ENCODE results near the gene RDH16. TPM values are rescaled to one million over a fixed set of nuclear protein-coding genes. Genes with fewer than 3 reads are reported as not detected.
"Not testable (repeated sequence)": the region's sequence is repeated elsewhere in the genome, so short reads cannot be mapped to it uniquely, and the experiment has no call there.

Gene RDH16
- total RNA-seq, 1 experiment from 2014 or later, result not detected

DNA sequence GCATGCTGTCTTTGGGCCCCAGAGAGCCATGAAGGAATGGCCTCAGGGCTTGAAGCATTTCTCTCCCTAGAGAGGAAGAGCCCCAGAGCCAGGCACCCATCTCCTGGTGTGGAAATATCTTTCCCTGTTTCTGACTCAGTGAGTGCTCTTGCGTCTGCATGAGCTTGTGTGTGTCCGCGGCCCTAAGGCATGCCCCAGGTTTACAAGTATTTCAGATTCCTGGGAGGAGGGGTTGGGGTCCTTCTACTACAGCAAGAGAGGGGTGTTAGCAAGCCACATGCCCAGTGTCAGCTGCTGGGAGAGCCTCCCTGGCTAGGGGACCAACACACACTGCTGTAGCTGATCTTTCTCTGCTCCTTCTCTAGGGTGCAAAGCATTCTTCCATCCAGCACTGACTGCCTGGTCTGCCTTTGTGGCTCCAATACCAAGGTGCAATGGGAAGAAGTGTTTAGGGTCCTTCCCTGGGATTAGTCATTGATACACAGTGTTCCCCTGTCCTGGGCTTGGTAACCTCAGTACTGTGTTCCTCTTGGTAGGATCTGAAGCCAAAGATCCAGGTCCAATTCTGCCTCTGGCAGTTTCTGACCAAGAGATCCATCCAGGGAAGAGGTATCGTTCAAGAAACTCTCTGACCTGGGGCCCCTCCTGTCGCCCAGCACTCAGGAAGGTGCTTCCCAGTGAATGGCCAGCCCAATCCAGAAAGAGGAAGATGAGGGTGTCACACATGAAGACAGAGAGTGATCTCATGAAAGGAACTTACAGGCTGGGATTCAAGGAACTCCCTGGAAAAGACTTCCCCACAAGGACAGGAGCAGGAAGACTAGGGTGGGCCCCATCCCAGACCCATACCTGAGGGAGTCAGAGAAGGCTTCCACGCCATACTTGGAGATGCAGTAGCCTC, 3.1 kb downstream of the RDH16 start:
- no peak for DNase-seq (ENCODE audit: low spot score)

DNA sequence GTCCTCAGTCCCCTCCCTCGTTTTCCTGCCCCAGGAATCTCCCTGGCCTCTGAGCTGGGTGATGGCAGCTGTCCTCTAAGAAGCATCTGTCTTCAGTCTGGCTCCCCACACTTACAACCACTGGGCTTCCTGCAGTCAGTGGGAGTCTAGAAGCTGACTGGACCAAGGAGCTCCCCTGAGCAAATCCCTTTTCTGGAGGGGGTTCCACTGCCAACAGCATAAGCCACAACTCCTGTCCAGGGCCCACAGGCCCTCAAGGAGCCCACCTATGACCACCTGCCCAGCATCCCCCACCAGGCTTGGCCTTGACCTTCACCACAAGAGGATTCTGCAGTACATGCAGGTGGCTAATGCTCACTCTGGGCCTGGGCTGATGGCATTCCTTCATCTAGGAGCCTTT, 4.1 kb downstream of the RDH16 start:
- no peak for DNase-seq (ENCODE audit: low spot score)

DNA sequence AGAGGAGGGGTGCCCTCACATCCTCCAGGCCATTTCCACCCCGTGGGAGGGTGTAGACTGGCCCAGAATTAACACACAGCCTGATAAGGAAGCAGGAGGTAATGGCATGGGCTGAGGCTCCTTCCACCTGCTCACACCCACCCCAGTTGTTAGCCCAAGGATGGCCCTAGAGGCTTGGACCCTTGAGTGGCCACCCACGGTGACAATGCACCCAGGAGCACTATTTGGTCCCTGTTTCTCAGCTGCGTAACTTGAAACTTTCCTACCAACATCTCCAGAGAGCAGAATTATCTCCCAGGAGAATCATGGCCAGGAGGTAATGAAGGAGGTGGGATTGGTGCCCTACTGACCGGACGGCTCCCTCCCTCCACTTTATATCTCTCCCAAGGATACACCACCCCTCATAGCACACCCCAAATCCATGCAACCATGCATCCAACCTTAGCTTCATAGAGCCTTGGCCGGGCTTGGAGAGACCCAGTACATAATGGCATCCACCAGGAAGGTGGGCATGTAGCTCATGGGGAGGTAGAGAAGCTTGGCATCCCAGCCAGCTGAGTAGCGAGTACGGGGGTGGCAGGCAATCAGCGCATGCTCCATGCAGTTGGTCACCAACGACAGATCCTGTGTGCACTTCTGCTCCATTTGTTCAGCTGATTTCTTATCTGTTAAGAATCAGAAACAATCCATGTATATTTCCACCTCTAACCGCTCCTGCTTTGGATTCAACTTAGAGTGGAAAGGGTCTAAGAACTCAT, 5.6 kb downstream of the RDH16 start:
- no peak for DNase-seq (ENCODE audit: low spot score)

DNA sequence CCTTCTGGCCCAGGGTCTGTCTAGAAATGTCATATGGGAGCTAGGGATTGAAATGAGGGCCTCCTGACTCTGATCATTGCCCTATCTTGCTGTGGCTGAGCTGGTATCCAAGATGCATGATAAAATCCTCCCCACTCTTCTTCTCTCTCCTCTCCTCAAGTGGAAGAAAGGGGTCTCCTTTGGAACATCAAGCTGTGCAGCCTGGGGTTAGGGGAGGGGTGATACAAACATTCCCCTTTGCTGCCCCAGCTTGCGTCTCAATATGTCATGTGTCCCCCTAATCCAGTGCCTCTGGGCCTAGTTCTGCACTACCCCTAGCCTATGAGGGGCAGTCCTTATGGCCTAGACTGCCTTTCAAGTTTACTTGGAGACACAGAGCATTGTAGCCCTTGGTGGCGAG, 8.5 kb downstream of the RDH16 start:
- DNase-seq (ENCODE audit: low spot score), result no peak

DNA sequence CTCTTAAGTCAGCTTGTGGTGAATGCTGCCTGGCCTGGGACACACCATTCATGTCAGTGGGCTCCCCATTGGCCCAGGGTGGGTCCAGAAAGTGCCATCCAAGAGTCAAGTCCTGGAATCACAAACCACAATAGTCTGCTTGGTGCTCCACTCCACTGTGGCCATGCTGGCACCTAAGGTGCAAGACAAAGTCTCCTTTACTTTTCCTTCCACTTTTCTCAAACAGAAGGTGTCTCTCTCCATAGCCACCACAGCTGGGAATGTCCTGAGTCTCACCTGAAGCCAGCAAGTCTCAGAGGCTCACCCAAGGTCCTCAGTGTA, 9.0 kb downstream of the RDH16 start:
- DNase-seq (ENCODE audit: low spot score), result no peak

DNA sequence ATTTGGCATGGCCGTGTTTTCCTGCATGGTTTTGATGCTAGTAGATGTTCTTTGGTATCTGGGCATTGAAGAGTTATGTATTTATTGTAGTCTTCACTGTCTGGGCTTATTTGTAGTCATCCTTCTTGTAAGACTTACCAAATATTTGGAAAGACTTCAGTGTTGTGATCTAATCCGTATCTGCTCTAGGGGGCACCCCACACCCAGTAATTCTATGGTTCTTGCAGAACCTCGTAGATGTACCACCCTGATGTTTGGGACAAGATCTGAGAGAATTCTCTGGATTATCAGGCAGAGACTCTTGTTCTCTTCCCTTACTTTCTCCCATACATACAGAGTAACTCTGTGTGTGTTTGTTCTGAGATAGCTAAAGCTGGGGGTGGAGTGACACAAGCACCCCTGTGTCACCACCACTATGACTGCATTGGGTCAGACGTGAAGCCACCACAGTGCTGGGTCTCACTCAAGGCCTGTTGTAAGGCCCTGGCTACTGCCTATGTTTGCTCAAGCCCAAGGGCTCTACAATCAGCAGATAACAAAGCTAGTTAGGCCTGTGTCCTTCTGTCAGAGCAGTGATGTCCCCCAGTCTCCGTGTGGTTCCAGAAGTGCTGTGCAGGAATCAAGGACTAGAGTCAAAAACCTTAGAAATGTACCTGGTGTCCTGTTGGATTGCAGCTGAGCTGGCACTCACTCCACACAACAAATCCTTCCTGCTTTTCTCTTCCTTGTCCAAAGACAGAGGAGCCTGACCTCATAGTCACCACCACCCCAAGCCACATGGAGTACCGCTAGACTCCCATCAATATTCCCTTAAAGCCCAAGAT, 9.6 kb downstream of the RDH16 start:
- no peak for DNase-seq (ENCODE audit: low spot score)

DNA sequence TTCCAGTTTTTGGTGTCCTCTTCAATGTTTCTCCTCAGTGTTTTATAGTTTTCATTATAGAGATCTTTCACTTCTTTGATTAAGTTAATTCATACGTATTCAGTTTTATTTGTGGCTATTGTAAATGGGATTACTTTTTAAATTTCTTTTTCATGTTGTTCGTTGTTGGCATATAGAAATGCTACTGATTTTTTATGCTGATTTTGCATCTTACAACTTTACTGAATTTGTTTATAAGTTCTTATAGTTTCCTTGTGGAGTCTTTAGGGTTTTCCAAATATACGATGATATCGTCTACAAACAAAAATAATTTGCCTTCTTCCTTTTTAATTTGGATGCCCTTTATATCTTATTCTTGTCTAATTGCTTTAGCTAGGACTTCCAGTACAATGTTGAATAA, 13.5 kb downstream of the RDH16 start:
- DNase-seq (ENCODE audit: low spot score), result no peak

DNA sequence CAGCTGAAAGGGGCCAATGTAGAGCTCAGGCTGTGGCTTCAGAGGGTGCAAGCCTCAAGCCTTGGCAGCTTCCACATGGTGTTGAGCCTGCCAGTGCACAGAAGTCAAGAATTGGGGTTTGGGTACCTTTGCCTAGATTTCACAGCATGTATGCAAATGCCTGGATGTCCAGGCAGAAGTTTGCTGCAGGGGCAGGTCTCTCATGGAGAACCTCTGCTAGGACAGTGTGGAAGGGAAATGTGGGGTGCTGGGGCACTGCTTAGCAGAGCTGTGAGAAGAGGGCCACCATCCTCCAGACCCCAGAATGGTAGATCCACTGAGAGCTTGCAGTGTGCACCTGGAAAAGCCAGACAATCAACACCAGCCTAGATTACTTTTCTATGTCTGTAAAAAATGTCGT, 14.0 kb downstream of the RDH16 start:
- DNase-seq (ENCODE audit: low spot score), result not testable (repeated sequence)

DNA sequence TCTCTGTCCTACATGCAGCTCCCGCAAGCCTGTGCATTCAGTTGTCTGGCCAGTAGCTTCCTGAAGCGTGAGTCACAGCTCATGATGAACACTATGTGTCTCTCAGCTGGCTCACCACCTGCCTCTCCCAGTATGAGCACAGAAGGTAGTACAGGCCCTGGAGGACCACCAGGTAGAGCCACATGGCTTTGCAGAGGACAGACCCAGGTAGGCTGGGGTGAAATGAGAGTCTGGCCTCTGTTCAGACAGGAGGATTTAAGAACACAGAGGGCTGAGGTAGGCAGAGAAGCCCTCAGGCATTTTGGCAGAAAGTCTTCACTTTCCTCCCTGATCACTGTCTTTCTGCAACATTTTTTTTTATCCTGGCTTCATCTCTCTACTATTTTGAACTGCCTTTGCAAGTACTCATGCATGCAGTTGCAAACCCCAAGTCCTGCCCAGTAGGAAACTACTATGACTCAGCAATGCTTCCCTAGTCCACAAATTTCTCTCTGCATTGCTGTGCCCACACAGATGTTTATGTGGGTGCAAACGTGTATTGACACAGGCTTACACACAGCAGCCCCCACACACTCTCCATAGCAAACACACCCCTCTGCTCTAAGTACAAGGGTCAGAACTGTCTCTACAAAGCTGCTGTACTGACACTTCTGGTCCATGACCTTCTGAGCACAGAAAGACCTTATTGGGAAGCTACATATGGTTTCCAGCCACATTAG, 15.9 kb downstream of the RDH16 start:
- peak; percentile 72 for DNase-seq (ENCODE audit: low spot score)

DNA sequence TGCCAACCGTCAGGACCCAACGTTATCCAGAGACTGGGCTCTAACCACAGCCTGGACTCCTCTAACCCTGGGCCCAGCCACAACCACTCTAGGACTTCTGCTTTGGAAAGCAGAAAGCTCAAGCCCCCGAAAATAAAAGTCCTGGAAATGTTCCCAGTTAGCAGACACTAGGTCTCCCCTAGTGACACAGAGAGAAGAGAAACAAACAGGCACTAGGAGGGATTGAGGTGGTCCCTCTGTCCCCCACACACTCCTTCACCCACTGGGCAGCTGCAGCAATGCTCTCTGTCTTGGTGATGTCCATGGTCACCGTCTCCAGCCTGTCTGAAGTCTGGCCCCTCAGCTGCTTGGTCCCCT, 16.5 kb downstream of the RDH16 start:
- DNase-seq (ENCODE audit: low spot score), result not testable (repeated sequence)

DNA sequence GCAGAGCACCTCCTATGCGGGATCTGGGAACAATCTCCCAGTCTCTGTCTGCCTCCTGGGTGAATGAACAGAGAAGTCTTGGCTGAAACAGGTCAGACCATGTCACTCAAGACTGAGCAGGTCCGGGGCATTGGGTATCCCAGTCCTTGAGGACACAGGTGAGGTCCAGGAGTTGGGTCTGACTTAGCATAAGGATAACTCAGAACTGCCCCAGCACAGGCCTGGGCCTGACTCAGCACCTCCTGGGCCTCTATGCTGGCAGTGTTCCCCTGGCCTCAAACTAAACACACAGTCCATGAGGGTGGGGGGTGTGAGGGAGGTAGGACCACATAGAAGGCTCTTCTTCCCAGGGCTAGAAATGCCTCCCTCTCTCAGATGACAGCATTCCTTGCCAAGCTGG, 21.7 kb downstream of the RDH16 start:
- DNase-seq (ENCODE audit: low spot score), result peak; percentile 16

DNA sequence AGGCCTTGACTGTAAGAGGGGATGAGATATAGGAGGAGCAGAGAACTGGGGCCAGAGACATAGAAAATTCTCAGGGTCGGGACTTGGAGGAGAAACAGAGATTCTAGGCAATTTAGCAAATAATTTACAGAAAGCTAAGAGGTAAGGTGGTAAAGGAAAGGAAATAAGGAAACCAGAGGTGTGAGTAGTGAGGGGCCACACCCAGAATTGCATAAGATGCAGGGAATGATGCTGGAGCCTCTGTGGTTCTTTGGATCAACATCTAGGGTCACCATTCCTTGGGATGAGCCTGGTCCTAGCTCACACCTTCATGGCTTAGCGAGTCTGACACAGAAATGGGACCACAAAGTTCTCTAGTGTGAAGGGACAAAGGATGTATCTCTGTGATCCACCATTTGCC, 22.3 kb downstream of the RDH16 start:
- DNase-seq (ENCODE audit: low spot score), result no peak

DNA sequence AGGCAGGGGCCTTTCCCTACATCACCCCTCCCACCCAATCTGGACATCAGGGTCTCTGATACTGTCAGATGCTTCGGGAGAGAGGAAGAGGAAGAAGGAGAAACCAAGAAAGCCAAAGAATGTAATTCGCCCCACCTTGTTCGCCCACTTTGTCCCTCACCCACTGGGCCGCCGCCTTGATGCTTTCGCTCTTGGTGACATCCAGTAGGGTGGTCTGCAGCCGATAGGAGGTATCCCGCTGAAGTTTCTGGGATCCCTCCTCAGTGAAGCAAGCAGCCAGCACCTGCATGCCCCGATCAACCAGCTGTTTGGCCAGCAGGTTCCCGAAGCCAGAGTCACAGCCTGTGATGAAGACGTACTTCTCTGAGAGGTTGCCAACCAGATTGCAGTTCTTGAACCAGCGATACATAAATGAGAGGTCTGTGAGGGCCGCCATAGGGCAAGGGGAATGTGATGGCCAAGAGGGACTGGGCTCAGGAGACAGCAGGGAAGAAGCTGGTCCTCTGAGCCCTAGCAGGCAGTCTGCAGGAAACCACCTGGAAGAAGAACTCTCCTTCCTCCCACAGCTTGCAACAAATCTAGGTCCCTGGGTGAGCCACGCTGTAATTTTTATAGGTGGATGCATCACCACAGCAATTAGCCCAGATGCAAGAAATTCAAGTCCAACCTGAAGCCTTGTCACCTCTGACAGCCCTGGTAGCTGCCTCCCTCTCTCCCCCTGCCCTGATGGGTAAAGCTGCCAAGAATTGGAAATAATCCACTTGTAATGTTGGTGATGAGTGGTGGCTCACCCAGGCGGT, 23.4 kb downstream of the RDH16 start, which contains the start of gene SDR9C7:
Gene SDR9C7, minus strand, starts transcription at position 583 of the 800 bp plus-strand sequence. Its CDS starts 147 bp downstream, at position 436.
- no peak for DNase-seq (ENCODE audit: low spot score)

DNA sequence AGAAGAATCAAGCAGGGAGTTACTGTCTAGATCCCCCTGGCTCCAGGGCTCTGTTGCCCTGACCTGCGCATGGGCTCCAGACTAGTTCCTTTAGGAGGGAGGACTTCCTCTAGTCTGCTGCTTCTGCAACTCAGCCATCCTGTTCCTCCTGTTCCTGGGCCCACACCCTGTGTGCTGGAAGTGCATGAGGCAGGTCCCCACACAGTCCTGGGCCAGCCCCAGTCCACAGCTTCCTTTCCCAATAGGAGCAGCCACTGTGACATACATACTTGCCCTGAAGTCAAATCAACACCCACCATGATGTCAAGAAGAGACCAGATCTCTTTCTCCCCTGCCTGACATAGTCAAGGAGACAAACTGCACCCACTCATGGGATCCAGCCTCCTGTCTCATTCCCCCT, 24.5 kb downstream of the RDH16 start:
- DNase-seq (ENCODE audit: low spot score), result no peak

DNA sequence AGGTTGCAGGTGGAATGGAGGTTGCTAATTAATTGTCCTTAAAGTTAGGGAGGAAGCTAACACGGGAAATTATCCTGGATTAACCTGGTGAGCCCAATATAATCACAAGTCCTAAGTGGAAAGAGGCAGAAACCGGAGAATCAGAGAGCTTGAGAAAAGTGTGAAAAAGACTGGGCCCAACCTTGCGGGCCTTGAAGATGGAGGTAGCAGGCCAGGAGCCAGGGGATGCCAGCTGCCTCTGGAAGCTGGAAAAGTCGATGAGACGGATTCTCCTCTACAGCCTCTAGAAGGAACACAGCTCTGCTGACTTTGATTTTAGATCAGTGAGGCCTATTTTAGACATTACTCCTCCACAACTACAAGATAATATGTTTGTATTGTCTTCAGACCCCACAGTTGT, 25.3 kb downstream of the RDH16 start:
- no peak for DNase-seq (ENCODE audit: low spot score)

DNA sequence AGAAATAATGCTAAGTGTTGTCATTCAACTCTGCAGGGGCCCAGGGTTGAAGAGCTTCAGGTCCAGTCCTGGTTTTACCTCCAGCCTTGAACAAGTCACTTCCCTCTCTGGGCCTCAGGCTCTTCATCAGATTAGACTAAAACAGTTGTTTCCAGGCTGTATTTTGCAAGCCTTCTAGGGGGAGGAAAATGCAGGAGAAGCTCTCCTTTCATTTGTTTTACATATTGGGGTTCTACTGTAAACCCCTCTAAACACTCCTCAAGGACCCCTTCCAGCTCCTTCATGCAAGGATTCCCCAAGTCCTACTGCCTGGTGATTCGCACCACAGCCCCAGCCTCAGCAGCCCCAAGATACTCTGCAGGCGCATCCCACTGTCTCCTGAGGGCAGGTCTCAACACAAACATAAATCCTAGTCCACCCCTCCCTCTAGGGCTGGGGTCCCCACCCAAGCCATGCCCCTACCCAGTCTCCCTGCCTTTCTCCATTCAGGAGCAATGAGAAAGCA, 25.9 kb downstream of the RDH16 start:
- peak; percentile 44 for DNase-seq (ENCODE audit: low spot score)

DNA sequence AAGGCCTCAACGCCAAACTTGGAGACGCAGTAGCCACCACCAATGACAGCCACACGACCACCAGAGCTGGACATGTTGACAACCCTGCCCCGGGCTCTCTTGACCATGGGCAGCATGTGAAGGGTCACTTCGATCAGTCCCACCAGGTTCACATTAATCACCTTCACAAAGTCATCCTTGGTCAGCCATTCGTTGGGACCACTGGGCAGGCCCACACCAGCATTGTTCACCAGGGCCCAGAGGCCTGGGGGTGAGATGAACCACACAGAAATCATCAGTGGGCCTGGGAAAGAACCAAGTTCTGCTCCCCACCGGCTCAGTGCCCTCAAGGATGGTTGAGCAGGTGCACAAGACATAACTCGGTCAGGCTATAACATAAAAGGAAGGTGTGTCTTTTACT, 27.2 kb downstream of the RDH16 start:
- no peak for DNase-seq (ENCODE audit: low spot score)

DNA sequence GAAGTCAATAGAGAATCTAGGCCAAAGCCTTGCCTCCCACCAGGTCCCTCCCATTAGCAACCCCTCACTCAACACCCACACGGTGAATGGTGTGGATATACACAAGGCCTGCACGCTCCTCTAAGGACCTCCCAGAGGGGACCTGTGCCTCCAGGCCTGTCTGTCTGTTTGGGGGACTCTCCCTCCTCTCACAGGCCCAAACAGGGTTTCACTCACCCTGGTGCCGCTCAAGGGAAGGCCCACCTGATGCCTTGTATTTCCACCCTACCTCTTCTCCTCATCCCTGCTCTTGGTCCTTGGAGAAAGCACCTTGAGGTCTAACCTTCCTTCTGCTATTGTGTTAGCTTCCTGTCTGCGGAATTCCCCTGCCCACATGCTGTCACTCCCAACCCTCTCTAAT, 27.6 kb downstream of the RDH16 start:
- DNase-seq (ENCODE audit: low spot score), result no peak

DNA sequence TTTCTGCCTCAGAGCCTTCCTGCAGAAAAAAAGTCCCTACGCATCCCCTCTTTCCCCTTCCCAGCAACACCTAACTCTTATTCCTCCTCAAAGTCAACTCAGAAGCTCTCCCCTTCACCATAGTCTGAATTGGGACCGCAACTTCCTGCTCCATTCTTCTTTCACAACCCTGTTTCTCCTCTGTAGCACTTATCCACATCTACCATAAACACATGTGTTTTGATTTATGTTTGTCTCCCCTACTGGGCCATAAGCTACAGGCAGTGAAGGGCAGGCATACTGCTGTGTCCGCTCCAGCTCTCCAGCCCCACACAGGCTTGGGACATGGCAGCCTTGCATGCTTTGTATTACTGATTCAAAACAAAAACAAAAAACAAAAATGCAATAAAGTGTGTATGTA, 29.1 kb downstream of the RDH16 start:
- no peak for DNase-seq (ENCODE audit: low spot score)

DNA sequence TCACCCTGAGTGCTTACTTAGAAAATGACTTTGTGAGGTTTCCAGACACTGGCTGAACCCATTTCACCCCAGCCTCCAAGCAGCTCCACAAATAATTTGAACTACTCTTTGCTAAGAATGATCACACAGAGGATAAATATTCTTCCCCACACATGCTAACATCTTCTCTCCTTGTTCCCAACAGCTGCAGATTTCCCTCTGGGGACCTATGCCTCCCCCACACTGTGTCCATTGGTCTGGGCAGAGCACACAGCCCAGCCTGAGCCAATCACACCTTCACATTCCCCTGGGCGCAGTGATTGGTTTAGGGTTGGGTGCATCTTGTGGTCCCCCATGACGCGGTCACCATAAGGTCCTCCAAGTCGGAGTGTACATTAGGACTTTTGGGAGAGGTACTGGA, 30.1 kb downstream of the RDH16 start:
- no peak for DNase-seq (ENCODE audit: low spot score)

DNA sequence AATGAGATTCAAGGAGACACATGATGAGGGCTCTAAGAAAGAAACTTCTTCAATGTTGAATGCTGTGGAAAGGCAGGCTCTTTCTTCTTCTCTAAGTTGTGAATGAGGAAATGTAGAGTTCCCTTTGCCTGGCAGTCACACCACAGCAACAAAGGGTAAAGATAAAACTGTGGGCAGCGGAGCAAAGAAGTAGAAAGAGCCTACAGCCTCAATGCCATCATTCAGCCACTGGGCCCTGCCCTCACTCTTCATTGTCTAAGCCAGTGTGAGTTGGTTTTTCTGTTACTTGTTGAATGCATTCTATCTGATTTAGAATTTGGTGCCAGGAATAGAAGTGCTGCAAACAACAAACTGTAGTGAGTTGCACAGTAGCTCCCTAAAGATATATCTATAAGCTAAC, 35.4 kb downstream of the RDH16 start:
- no peak for DNase-seq (ENCODE audit: low spot score)

Measured in H4 (cell line).